ENCODE results near the gene CNNM3. TPM values are rescaled to one million over a fixed set of nuclear protein-coding genes. Genes with fewer than 3 reads are reported as not detected.

Gene CNNM3
- total RNA-seq, 1 donor from 2014 or later: 27.5 TPM

GRCh38 chr2:96843538-96844268 is 27.6 kb downstream of the CNNM3 start, which contains the start of gene ANKRD23:
TSS of gene ANKRD23 (minus strand) at chr2:96844021. CDS start at chr2:96843992, 29 bp downstream.
- no peak within 1 kb of the TSS for H3K4me3 Mint-ChIP-seq
- H3K27ac Mint-ChIP-seq: no peak within 1 kb of the TSS
- H3K36me3 Mint-ChIP-seq: peaks cover 16% of the 10 kb centered on the region
- TF ChIP-seq CTCF (IDR thresholded peaks at IDR 0.05; ENCODE audit: unreplicated experiment): no peak
- no peaks in the 10 kb centered on the region for H3K27me3 Mint-ChIP-seq (ENCODE audit: low read depth)
- H3K9me3 Mint-ChIP-seq: no peaks in the 10 kb centered on the region
- peaks cover 4% of the 10 kb centered on the region for H3K4me1 Mint-ChIP-seq
- no peak for DNase-seq (ENCODE audit: low spot score in 2 of 2, unreplicated experiment in 2 of 2)

DNA sequence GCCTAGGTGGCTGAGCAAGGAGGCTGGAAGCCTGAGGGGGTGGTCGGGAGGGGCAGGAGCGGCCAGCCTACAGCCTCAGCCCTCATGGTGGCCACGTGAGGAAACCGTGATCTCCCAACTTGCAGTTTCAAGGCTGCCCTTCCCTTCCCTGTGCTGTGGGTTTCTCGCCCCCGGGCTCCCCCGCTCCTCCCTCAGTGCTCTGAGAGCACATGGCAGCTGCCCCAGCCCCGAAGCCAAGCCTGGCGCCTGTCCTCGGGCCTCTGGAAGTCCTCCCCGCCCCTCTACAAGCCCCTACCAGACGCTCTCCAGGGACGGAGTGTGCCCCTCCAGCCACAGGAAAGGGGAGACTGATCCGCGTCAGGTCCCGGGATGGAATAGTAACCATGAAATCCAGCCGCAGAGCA is 28.3 kb downstream of the CNNM3 start:
- no peak overlapping the region for H3K27ac Mint-ChIP-seq
- DNase-seq (ENCODE audit: low spot score in 2 of 2, unreplicated experiment in 2 of 2): no peak
- no peak for TF ChIP-seq CTCF (IDR thresholded peaks at IDR 0.05; ENCODE audit: unreplicated experiment)
- peaks cover 4% of the 10 kb centered on the region for H3K4me1 Mint-ChIP-seq
- no peak overlapping the region for H3K4me3 Mint-ChIP-seq
- H3K9me3 Mint-ChIP-seq: no peaks in the 10 kb centered on the region
- H3K27me3 Mint-ChIP-seq (ENCODE audit: low read depth): no peaks in the 10 kb centered on the region
- H3K36me3 Mint-ChIP-seq: peaks cover 16% of the 10 kb centered on the region

- no peak overlapping the region for H3K4me3 Mint-ChIP-seq
- no peak overlapping the region for H3K27ac Mint-ChIP-seq
- peaks cover 4% of the 10 kb centered on the region for H3K4me1 Mint-ChIP-seq
- peaks cover 22% of the 10 kb centered on the region for H3K36me3 Mint-ChIP-seq
- TF ChIP-seq CTCF (IDR thresholded peaks at IDR 0.05; ENCODE audit: unreplicated experiment): no peak
- no peak for DNase-seq (ENCODE audit: low spot score in 2 of 2, unreplicated experiment in 2 of 2)
- no peaks in the 10 kb centered on the region for H3K27me3 Mint-ChIP-seq (ENCODE audit: low read depth)
- no peaks in the 10 kb centered on the region for H3K9me3 Mint-ChIP-seq
Observed at GRCh38 chr2:96846825-96847224, 30.8 kb downstream of the CNNM3 start.

- H3K9me3 Mint-ChIP-seq: no peaks in the 10 kb centered on the region
- H3K4me1 Mint-ChIP-seq: peaks cover 4% of the 10 kb centered on the region
- no peak for TF ChIP-seq CTCF (IDR thresholded peaks at IDR 0.05; ENCODE audit: unreplicated experiment)
- no peaks in the 10 kb centered on the region for H3K27me3 Mint-ChIP-seq (ENCODE audit: low read depth)
- no peak overlapping the region for H3K27ac Mint-ChIP-seq
- no peak for DNase-seq (ENCODE audit: low spot score in 2 of 2, unreplicated experiment in 2 of 2)
- peaks cover 21% of the 10 kb centered on the region for H3K36me3 Mint-ChIP-seq
- H3K4me3 Mint-ChIP-seq: no peak overlapping the region
Observed at GRCh38 chr2:96847586-96847985, 31.5 kb downstream of the CNNM3 start.

DNA sequence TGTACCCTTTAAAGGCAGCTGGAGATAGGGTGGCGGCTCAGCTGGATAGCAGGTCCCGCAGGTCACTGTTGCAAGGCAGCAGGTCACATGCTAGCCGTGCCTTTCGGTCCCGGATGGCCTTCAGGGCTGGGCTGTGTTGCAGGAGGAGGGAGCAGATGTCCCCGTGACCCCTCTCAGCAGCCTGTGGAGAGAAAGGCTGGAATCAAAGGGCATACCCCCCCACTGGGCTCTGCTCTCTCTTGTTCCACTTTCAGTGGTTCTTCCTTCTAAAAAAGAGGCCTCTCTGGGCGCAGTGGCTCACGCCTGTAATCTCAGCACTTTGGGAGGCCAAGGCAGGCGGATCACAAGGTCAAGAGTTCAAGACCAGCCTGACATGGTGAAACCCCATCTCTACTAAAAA is 32.2 kb downstream of the CNNM3 start:
- no peak for TF ChIP-seq CTCF (IDR thresholded peaks at IDR 0.05; ENCODE audit: unreplicated experiment)
- no peak overlapping the region for H3K27ac Mint-ChIP-seq
- H3K4me3 Mint-ChIP-seq: no peak overlapping the region
- DNase-seq (ENCODE audit: low spot score in 2 of 2, unreplicated experiment in 2 of 2): no peak
- peaks cover 27% of the 10 kb centered on the region for H3K36me3 Mint-ChIP-seq
- no peaks in the 10 kb centered on the region for H3K9me3 Mint-ChIP-seq
- no peaks in the 10 kb centered on the region for H3K27me3 Mint-ChIP-seq (ENCODE audit: low read depth)
- H3K4me1 Mint-ChIP-seq: peaks cover 2% of the 10 kb centered on the region

Data from mesothelial cell of epicardium (in vitro differentiated cells).